ENCODE results near the gene CTSF. TPM values are rescaled to one million over a fixed set of nuclear protein-coding genes. Genes with fewer than 3 reads are reported as not detected.

The CTSF gene
- total and polyA plus RNA-seq, 2 of the 8 experiments (the other 6 are each of a cell fraction or from before 2014, with no cell fraction given), result 0.58 to 2.3 TPM

- H3K23ac ChIP-seq (ENCODE audit: insufficient read length), result no peak overlapping the region
- DNase-seq (ENCODE audit: low read depth in 1 of 2, low spot score in 2 of 2) (no peak), FAIRE-seq (no peak)
- no peaks in the 10 kb centered on the region for H3K79me1 ChIP-seq (ENCODE audit: low read depth, low read length)
- H3K9me3 ChIP-seq (ENCODE audit: insufficient read depth in 2 of 2, low read depth in 1 of 2, low read length in 1 of 2), result no peaks in the 10 kb centered on the region
- no peaks in the 10 kb centered on the region for H3K27me3 ChIP-seq (replicated peaks in 1 of 4; ENCODE audit: control insufficient read depth in 3 of 4, extremely low read depth in 1 of 4, insufficient read depth in 3 of 4, low read length in 3 of 4)
- H3K79me2 ChIP-seq (ENCODE audit: control insufficient read depth in 1 of 2, insufficient read depth in 2 of 2, low read length in 2 of 2), result no peaks in the 10 kb centered on the region
- no peak overlapping the region for H3K4me2 ChIP-seq (ENCODE audit: insufficient read depth in 1 of 2, low read depth in 2 of 2, low read length in 2 of 2)
- H3K36me3 ChIP-seq (ENCODE audit: control insufficient read depth in 2 of 4, insufficient read depth in 4 of 4, low read length in 3 of 4), result peaks cover 25 to 63% (median 52%) of the 10 kb centered on the region in 4 experiments
- no peak overlapping the region for H4K5ac ChIP-seq (ENCODE audit: insufficient read length, low read depth, low read length)
- no peak overlapping the region for H3K56ac ChIP-seq (replicated peaks; ENCODE audit: insufficient read length, low read depth, low read length)
- no peaks in the 10 kb centered on the region for H3K23me2 ChIP-seq (ENCODE audit: low read depth, low read length)
- peaks cover 0 to 5% of the 10 kb centered on the region in 2 experiments for H4K20me1 ChIP-seq (replicated peaks in 1 of 2; ENCODE audit: control insufficient read depth in 1 of 2, insufficient read depth in 2 of 2, low read length in 2 of 2)
- TF ChIP-seq TAF1 (IDR thresholded peaks at IDR 0.05; ENCODE audit: low read depth, low read length), result no peak
- no peak for TF ChIP-seq CBX8 (IDR thresholded peaks at IDR 0.05; ENCODE audit: borderline replicate concordance, low read depth, low read length)
- peak; percentile 80 for TF ChIP-seq CEBPB (IDR thresholded peaks at IDR 0.05; ENCODE audit: low read depth, low read length)
- TF ChIP-seq ASH2L (IDR thresholded peaks at IDR 0.05; ENCODE audit: low read length), result no peak
- no peak for TF ChIP-seq CREB1 (IDR thresholded peaks at IDR 0.05)
- H3K18ac ChIP-seq (ENCODE audit: extremely low read depth, low read length), result no peak overlapping the region
- H3K27ac ChIP-seq (ENCODE audit: low read depth, low read length), result no peak overlapping the region
- H2BK15ac ChIP-seq (ENCODE audit: low read length), result no peak overlapping the region
- peaks cover 0 to 2% (median 0%) of the 10 kb centered on the region in 4 experiments; a peak in 1 of 7 replicates for H3K4me1 ChIP-seq (replicated peaks in 1 of 4; ENCODE audit: control insufficient read depth in 3 of 4, insufficient read depth in 4 of 4, low read length in 3 of 4)
- CTCF ChIA-PET (ENCODE audit: partially characterized antibody), result interaction anchor here (0.6 to 1.7 kb wide), 3 partner anchors 11 to 68 kb away, joined by 3 to 7 read pairs (median 4); no protein-coding TSS in a partner anchor
- H4K91ac ChIP-seq (replicated peaks; ENCODE audit: insufficient read length, low read length), result no peak overlapping the region
- no peak overlapping the region for H2BK12ac ChIP-seq (ENCODE audit: low read depth, low read length)
- WGBS, 2 experiments (ENCODE audit: extremely low coverage in 1 of 2, insufficient coverage in 1 of 2, insufficient read length in 1 of 2, insufficient replicate concordance in 2 of 2, low coverage in 1 of 2, low lambda C conversion rate in 2 of 2, missing lambda C conversion rate in 1 of 2), result 90% methylated on average over 27 of the region's 50 CpGs; no CpG with 5 or more reads in 1 of the 2 experiments
- H2AK5ac ChIP-seq (ENCODE audit: low read depth, low read length), result no peak overlapping the region
- POLR2A ChIA-PET (ENCODE audit: partially characterized antibody), result interaction anchor here (0.7 to 7.4 kb wide), 7 partner anchors 8 to 188 kb away, joined by 3 to 54 read pairs (median 5); partner anchors contain the start of genes ACTN3, CTSF, RBM14 and RBM4
- H3K4ac ChIP-seq (replicated peaks; ENCODE audit: insufficient read length, low read depth, low read length), result no peak overlapping the region
- no peak overlapping the region for H3K14ac ChIP-seq (ENCODE audit: insufficient read length)
- H2BK20ac ChIP-seq (ENCODE audit: low read length), result no peak overlapping the region
- no peak overlapping the region for H4K8ac ChIP-seq (ENCODE audit: extremely low read depth, insufficient read depth, low read length)
- no peak overlapping the region for H2AFZ ChIP-seq (ENCODE audit: low read length)
- no peak overlapping the region; a peak in 1 of 7 replicates for H3K9ac ChIP-seq (replicated peaks in 1 of 4; ENCODE audit: extremely low read depth in 1 of 4, low read depth in 3 of 4, low read length in 3 of 4)
- no peak overlapping the region for H2BK5ac ChIP-seq (ENCODE audit: low read depth, low read length)
- H3K4me3 ChIP-seq (ENCODE audit: extremely low read depth in 1 of 4, insufficient read depth in 2 of 4, low read depth in 3 of 4, low read length in 4 of 4), result no peak overlapping the region
- no peak overlapping the region for H2BK120ac ChIP-seq (replicated peaks; ENCODE audit: low read depth, low read length)
Observed at GRCh38 chr11:66559142-66559865, 9.1 kb downstream of the CTSF start.

All from H1 (cell line).